GM12864 (cell line): ENCODE results near the gene NFIX.
A peak's percentile ranks its signal among the peaks of the same experiment; 100 is the strongest.

Source experiments
- DNase-seq: peaks from one replicate; pipeline ENCODE4 v3.0.0-alpha.2; 2011; ENCODE audit warnings: low read depth
- H3K4me3 ChIP-seq: 2 replicates; pipeline ENCODE4 v1.5.1; 2011; ENCODE audit warnings: mild to moderate bottlenecking, low read depth, low read length, control low read depth
- CTCF ChIP-seq: IDR thresholded peaks from 2 replicates; pipeline ENCODE4 v1.5.1; 2011; ENCODE audit warnings: low read depth, mild to moderate bottlenecking, moderate library complexity, low read length, control low read depth, inconsistent platforms; ENCODE audit errors: missing control alignments

NFIX gene

GRCh38 chr19:13104360-13104847 is 109.1 kb downstream of the NFIX start:
- DNase-seq, result no peak
- H3K4me3 ChIP-seq, result peak overlapping the region; percentile 70
- TF ChIP-seq CTCF, result peak; percentile 99

GRCh38 chr19:13104848-13105711 is 109.8 kb downstream of the NFIX start:
- TF ChIP-seq CTCF, result no peak
- no peak for DNase-seq
- peak overlapping the region; percentile 70 for H3K4me3 ChIP-seq

- no peak overlapping the region for H3K4me3 ChIP-seq
- no peak for TF ChIP-seq CTCF
- no peak for DNase-seq
Measured at GRCh38 chr19:13109361-13110098, 114.3 kb downstream of the NFIX start.

- no peak for DNase-seq
- TF ChIP-seq CTCF, result no peak
Measured at GRCh38 chr19:13110099-13110610, 114.9 kb downstream of the NFIX start.

GRCh38 chr19:13112555-13112954 is 117.3 kb downstream of the NFIX start:
- no peak for TF ChIP-seq CTCF
- no peak for DNase-seq
- no peak overlapping the region for H3K4me3 ChIP-seq

More at GRCh38 chr19:13110099-13110610, 114.9 kb downstream of the NFIX start:
- H3K4me3 ChIP-seq, result no peak overlapping the region

GRCh38 chr19:13115936-13116281 is 120.6 kb downstream of the NFIX start:
- TF ChIP-seq CTCF, result no peak
- no peak for DNase-seq
- peak overlapping the region; percentile 81 for H3K4me3 ChIP-seq
